OCI-LY3 (cell line): Measurements from ENCODE around the gene RBSN.

ENCODE experiments used
- CTCF ChIP-seq: fragments of 200-600, 300-600 bp; sonication (generic); IDR thresholded peaks from 2 replicates; pipeline ENCODE4 v1.5.1; 2014; ENCODE audit warnings: antibody characterized with exemption, low read length, low read depth
- EZH2phosphoT487 ChIP-seq: fragments of 200-600 bp; shearing (Covaris generic); IDR thresholded peaks from 2 replicates; pipeline ENCODE4 v1.6.1; 2018; ENCODE audit warnings: antibody characterized with exemption, mixed run types, low read depth

GRCh38 chr3:15033103-15033502 is 65.8 kb downstream of the RBSN start:
- no peak for TF ChIP-seq CTCF
- no peak for TF ChIP-seq EZH2phosphoT487
